HG02943 (cell line): Measurements from ENCODE around the gene CFAP20DC.
"Not testable (repeated sequence)": the region's sequence is repeated elsewhere in the genome, so short reads cannot be mapped to it uniquely, and the experiment has no call there.

Experiments used
- ATAC-seq: cut with Tn5 transposase; IDR thresholded peaks from one replicate; pipeline ENCODE4 v1.9.1; 2021; ENCODE audit warnings: mild to moderate bottlenecking, low read depth, moderate library complexity; ENCODE audit not compliant: unreplicated experiment

CFAP20DC gene

DNA sequence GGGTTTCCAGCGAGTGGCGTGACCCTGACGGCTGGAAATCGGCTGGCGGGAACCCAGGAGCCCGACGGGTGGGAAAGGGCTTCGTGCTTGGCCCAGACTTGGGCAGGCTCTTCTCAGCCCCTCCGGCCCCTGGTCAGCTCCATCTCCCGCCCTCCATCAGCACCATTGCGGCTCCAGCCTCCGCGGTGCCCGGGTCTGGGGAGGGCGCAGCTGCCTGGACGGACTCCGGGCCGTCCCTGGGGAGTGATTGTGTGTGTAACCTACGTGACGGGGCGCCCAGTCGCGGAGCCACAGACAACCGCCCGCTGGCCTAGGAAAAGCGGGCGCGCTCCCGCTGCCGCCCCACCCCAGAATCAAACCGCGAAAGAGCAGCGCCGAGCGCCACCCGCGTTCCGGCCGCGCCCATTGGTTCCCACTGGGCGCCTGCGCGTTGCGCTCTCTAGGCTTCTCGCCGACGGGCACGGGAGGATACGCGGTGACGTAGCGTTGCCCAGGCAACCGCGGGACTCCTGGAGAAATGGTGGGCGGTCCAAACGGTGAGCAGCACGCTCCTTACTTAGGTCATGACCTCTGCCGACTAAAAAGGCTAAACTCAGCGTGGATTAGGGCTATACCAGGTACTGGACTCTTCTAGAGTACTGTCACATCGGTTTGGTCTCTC lies at the start of gene CFAP20DC:
TSS of gene CFAP20DC (minus strand) at position 355 of the 661 bp plus-strand sequence. CDS start 394 bp downstream, outside the sequence.
- ATAC-seq = peak; percentile 99

DNA sequence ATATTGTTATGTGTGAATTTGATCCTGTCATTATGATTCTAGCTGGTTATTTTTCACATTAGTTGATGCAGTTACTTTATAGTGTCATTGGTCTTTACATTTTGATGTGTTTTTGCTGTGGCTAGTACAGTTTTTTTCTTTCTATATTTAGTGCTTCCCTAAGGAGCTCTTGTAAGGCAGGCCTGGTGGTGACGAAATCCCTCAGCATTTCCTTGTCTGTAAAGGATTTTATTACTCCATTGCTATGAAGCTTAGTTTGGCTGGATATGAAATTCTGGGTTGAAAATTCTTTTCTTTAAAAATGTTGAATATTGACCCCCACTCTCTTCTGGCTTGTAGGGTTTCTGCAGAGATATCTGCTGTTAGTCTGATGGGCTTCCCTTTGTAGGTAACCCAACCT lies 48.7 kb upstream of the CFAP20DC start:
- not testable (repeated sequence) for ATAC-seq

GRCh38 chr3:59094446-59094845 lies 44.6 kb upstream of the CFAP20DC start:
- no peak for ATAC-seq

DNA sequence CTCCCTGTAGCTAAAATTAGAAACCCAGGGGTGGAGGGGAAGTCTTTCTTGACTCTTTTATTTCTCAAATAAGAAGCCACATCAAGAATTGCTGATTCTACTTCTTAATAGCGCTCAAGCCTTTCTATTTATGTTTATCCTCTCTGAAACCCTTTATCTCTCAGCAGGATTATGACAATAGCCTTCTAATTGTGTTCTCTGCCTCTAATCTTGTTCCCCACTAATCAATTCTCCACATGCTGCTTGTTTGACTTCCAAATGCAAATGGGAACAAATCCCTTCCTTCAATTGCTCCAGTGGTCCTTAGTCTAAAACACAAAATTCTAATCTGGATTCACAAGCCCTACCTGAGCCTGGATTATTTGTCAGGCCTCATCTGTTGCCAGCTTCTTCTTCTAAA lies 43.7 kb upstream of the CFAP20DC start:
- no peak for ATAC-seq

GRCh38 chr3:59088761-59089160 lies 38.9 kb upstream of the CFAP20DC start:
- ATAC-seq = no peak

DNA sequence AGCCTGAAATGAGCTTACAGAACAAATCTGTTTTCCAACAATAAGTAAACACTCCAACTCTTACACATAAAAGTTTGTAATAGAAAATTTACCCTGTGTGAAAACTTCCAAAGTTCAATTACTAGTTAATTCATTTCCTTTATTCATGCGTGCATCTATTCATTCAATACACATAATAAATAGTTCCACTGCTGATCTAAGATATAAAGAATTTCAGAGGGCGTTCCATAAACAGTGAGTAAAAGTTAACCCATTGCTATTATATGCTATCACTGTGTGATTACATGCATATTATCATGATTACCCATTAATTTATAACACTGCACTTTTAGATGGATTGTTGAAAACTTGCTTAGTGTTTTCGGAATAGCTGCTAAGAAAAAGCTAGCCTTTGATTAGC lies 36.2 kb upstream of the CFAP20DC start:
- ATAC-seq = no peak

DNA sequence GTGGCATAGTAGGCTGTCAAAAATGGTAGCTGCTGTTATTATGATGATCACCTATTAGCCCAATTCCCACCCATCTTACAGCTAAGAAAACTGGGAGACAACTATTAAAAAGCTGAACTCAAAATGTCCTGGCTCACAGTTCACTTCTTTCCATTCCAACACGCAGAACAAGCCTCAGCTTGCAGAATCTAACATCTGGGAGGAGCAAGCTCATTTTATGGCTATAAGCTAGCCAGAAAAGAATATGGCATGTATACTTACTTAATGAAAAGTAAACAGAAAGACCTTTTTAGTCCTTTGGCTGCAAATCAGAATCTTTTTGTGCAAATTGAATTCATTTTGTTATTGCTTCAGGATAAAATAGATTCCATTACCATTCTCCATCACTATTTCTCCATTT lies 34.8 kb upstream of the CFAP20DC start:
- no peak for ATAC-seq

GRCh38 chr3:59082106-59082505 lies 32.3 kb upstream of the CFAP20DC start:
- ATAC-seq = no peak

- ATAC-seq = no peak
Observed at GRCh38 chr3:59081071-59081470, 31.2 kb upstream of the CFAP20DC start.

DNA sequence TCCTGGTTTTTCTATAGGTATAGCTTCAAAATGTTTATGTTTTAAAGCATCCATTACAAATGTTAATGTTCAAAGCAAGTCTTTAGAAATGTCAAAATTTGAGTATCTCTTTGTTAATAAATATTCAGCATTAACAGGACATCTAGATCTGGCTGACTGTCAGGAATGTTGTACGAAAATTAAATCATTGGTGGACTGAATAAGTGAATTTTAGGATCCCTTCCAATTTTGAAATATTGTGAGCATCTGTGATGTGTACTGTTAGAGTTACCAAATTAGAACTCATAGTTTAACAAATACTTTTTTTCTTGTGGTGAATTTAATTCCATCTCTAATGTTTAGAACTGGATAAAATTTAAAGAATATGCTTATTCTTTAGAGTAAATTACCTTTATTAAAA lies 30.1 kb upstream of the CFAP20DC start:
- ATAC-seq = no peak

DNA sequence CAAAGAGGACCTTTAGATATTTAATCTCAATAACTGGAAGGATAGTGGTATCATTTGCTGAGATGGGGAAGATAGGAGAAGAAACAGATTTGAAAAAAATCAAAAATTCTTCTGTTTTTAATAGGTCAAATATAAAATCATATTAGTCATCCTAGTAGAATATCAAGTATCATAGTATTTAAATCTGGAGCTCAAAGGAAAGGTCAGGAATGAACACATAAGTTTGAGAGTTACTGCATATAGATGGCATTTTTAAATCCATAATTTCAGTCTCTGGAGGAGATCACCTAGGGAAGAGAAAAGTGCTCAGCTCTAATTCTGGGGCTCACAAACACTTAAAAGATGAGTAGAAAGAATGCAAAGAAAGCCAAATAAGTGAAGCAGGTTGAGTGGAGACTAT lies 24.9 kb upstream of the CFAP20DC start:
- ATAC-seq = no peak

DNA sequence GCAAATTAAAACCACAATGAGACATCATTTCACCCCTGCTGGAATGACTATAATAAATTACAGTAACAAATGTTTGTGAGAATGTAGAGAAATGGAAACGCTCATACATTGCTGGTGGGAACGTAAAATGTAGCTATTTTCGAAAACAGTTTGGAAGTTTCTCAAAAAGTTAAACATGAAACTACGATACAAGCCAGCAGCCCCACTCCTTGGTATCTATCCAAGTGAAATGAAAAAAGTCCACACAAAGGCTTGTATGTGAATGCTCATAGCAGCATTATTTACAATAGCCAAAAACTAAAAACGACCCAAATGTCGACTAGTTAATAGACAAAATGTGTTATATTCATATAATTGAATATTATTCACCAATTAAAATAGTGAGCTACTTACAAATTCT lies 22.9 kb upstream of the CFAP20DC start:
- no peak for ATAC-seq

DNA sequence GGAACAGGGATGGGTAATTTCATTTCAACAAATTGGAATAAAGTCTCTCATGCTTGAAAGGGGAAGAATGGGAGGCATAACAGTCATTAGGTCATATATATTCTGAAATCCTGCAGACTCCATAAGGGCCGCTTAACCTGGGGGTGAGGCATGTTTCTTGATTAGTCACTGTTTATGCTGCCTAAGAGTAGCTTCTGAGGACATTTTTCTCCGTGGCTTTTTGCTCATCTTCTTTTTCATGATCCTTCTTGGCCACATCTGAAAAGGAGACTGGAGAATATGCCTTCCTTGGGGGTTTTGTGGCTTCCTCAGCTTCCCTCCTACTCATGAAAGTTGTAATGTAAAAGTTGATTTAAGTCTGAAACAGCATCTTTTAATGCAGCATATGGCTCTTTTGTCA lies 20.0 kb upstream of the CFAP20DC start:
- no peak for ATAC-seq

- ATAC-seq = no peak
Observed at GRCh38 chr3:59065240-59065639, 15.4 kb upstream of the CFAP20DC start.

- ATAC-seq = no peak
Observed at GRCh38 chr3:59064728-59065127, 14.9 kb upstream of the CFAP20DC start.

DNA sequence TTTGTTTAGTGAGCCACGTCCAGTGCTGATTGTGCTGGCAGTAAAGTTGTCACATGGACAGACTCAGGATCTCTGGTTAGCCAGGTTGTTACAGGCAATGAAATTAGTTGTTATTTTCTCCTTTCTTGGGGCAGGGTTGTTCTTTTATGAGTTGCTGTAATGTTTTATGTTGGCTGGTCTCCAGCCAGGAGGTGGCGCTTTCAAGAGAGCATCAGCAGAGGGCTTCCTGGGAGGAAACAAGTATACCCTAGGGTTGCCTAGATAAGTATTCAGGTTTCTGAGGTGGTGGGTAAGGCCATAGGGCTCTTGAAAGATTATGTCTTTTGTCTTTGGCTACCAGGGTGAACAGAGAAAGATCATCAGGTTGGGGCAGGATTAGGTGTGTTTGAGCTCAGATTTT lies 14.5 kb upstream of the CFAP20DC start:
- no peak for ATAC-seq

DNA sequence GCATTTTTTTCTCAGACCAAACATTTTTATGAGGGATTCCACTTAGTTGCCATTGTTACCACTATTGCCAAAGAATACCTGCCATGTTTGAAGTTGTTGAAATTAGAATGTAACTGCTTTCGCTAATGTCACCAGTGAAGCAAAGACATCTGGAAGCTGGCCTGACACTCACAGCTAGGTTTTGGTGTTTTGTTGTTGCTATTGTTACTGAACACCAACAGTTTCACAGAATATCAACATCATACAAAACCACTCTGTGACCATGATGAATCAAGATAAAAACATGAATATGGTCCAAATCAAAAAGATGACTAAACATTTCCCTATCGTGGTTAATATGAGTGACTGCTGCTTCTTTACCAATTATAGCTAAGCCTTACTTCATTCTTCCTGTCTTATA lies 6.9 kb upstream of the CFAP20DC start:
- ATAC-seq = no peak

DNA sequence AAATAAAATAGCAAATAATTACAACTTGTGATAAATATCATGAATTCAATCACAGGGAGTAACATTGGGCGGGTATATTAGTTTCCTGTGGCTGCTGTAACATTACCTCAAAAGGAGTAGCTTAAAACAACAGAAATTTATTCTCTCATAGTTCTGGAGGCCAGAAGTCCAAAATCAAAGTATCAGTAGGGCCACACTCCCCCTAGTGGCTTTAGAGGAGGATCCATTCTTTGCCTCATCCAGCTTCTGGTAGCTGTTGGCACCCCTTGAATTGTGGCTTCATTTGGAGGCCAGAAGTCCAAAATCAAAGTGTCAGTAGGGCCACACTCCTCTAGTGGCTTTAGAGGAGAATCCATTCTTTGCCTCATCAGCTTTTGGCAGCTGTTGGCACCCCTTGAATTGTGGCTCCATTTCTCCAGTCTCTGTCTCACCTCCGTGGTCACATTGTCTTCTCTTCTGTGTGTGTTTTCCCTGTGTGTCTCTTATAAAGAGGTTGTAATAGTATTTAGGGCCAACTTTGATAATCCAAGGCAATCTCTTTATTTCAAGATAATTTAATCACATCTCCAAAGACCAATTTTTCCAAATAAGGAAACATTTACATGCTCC lies 3.1 kb upstream of the CFAP20DC start:
- no peak for ATAC-seq

DNA sequence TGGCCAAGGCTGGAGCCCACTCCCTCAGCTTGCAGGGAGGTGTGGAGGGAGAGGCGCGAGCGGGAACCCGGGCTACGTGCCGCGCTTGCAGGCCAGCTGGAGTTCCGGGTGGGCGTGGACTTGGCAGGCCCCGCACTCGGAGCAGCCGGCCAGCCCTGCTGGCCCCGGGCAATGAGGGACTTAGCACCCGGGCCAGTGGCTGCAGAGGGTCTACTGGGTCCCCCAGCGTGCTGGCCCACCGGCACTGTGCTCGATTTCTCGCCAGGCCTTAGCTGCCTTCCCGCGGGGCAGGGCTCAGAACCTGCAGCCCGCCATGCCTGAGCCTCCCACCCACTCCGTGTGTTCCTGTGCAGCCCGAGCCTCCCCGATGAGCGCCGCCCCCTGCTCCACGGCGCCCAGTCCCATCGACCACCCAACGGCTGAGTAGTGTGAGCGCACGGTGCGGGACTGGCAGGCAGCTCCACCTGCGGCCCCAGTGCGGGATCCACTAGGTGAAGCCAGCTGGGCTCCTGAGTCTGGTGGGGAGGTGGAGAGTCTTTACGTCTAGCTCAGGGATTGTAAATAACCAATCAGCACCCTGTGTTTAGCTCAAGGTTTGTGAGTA lies 1.1 kb upstream of the CFAP20DC start:
- ATAC-seq = not testable (repeated sequence)

DNA sequence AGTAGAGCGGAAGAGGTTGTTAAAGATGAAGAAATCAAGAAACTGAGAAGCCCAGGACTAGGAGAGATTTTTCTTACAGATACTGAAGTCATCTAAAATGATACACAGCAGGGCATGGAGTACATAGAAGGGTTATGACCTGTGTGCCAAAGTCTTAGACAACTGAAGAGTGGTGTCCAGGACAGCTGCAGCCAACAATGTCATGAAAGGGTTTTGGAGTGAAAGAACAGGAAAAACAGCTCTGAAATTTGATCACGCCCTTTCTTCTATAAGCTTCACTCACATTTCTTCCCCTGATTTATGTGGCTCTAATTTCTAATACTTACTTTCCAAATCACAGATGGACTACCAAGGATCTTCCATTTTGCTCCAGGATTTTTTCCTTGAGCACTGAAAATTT lies 3.0 kb downstream of the CFAP20DC start:
- ATAC-seq = no peak

DNA sequence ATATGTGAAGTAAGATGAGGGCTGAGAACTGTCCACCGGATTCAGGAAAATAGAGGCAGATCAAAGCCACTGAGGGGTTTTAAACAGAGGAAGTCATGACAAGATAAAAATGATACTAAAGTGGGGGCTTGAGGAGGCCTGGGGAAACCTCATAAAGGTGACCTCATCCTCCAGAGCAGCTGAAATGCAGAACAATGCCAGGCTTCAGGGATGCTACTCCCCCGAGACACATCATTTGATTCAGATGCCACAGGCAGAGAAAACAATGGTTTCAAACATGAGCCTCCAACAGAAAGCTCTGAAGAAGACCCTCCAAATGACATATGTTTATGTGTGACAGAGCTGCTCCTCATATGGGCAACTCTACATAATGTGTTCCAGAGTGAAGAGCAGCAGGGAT lies 6.4 kb downstream of the CFAP20DC start:
- no peak for ATAC-seq

GRCh38 chr3:59040902-59041301 lies 8.9 kb downstream of the CFAP20DC start:
- ATAC-seq = no peak
